K562 treated with DMSO at 1 percent for 48 hours (cell line): ENCODE results near the gene CXCL14. TPM values are rescaled to one million over a fixed set of nuclear protein-coding genes. Genes with fewer than 3 reads are reported as not detected.

ENCODE experiments used
- total RNA-seq: library from RNA; unstranded; fragments of 300-600 nt; gene quantifications from 2 replicates; pipeline ENCODE4 v1.2.3, GENCODE V29; 2022; ENCODE audit warnings: low replicate concordance; ENCODE audit errors: extremely low read depth

Gene CXCL14, protein sequence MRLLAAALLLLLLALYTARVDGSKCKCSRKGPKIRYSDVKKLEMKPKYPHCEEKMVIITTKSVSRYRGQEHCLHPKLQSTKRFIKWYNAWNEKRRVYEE
- total RNA-seq = not detected in 2 replicates

DNA sequence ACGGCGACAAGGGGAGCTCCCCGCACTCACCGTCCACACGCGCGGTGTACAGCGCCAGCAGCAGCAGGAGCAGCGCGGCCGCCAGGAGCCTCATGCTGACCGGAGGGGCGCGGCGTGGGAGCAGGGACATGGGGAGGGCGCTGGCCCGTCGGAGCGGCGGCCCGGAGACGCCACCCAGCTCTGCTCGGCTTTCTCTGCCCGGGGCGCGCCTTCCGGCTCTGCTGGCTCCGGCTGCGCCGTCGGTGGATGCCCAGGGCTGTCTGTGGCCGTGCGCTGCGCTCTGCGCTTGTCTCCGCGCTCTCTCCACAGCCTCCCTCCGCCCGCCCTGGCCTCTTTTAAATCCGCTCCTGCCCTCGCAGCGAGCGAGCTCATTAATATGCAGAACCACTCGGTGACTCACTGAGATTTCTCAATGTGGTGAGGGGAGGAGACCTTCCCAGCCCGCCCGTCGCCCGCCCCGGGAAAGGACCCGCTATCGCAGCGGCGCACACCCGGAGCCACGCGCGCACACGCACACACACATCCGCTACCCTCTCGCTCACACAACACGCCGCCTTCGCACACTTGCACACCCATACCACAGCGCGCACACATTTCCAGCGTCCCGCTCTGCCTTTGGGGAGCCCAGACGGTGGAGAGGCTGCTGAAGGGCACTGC, at the start of gene CXCL14:
Gene CXCL14, minus strand, starts transcription at position 307 of the 657 bp plus-strand sequence. Its CDS starts 213 bp downstream, at position 94.

DNA sequence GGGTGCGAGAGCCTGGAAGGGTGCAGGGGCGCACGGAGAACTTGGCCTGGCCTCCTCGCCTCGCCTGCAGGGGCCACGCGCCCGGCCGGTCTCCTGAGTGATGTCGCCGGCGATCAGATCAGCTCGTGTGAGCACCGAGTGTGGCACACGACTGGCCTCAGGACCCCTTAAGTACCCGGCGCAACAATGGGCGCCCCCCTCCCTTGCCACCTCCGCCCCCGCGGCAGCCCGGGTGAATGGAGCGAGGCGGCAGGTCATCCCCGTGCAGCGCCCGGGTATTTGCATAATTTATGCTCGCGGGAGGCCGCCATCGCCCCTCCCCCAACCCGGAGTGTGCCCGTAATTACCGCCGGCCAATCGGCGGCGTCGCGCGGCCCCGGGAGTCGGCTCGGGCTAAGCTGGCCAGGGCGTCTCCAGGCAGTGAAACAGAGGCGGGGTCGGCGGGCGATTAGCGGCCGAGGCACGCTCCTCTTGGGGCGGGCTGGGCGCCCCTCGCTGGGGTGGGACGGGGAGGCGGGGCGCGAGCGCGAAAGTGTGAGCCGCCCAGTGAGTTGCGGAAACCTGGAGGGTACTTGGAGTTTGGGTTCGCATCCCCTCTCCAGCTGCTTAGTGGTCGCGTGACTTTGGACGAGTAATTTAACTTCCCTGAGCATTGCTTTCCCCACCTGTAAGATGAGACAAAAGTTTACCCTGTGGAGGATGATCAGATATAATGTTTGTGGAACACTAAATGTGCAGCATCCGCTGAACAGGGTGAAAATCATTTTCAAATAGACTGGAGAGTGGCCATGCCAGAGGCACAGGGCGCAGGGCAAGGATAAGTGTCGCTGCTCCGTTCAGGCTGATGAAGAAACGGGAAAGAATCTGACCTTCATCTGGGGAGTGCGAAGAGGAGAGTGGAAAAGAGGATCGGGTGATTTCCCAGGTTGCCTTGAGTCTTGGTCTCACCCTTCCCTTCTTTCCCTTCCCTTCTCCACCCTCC, 42.7 kb downstream of the CXCL14 start, which contains the start of gene NEUROG1:
Gene NEUROG1, minus strand, starts transcription at position 145 of the 982 bp plus-strand sequence. CDS start 274 bp downstream, outside the sequence.

Other genes starting within 250 kb of the CXCL14 start
- gene MACROH2A1, start 179.8 kb downstream of the CXCL14 start, total RNA-seq = not detected in 2 replicates
- not detected in 2 replicates for gene DCANP1, start 131.6 kb downstream of the CXCL14 start, total RNA-seq
- gene TIFAB, start 126.6 kb downstream of the CXCL14 start, total RNA-seq = not detected in 2 replicates
- gene NEUROG1, start 43.0 kb downstream of the CXCL14 start, total RNA-seq = not detected in 2 replicates